Measurements from ENCODE around the gene UROD.
"Not testable (repeated sequence)": the region's sequence is repeated elsewhere in the genome, so short reads cannot be mapped to it uniquely, and the experiment has no call there.

Gene UROD

GRCh38 chr1:45001576-45001975 is 10.5 kb upstream of the UROD start:
- intact Hi-C loops (cut with micrococcal nuclease); H3K27me3 Mint-ChIP-seq; H3K9me3 Mint-ChIP-seq; H3K4me3 Mint-ChIP-seq: not testable (repeated sequence)
- Mint-ChIP-seq H3K27ac (peak overlapping the region; percentile 87), H3K4me1 (ENCODE audit: low read depth) (peaks cover 27% of the 10 kb centered on the region), H3K36me3 (ENCODE audit: low read depth) (peaks cover 52% of the 10 kb centered on the region)

DNA sequence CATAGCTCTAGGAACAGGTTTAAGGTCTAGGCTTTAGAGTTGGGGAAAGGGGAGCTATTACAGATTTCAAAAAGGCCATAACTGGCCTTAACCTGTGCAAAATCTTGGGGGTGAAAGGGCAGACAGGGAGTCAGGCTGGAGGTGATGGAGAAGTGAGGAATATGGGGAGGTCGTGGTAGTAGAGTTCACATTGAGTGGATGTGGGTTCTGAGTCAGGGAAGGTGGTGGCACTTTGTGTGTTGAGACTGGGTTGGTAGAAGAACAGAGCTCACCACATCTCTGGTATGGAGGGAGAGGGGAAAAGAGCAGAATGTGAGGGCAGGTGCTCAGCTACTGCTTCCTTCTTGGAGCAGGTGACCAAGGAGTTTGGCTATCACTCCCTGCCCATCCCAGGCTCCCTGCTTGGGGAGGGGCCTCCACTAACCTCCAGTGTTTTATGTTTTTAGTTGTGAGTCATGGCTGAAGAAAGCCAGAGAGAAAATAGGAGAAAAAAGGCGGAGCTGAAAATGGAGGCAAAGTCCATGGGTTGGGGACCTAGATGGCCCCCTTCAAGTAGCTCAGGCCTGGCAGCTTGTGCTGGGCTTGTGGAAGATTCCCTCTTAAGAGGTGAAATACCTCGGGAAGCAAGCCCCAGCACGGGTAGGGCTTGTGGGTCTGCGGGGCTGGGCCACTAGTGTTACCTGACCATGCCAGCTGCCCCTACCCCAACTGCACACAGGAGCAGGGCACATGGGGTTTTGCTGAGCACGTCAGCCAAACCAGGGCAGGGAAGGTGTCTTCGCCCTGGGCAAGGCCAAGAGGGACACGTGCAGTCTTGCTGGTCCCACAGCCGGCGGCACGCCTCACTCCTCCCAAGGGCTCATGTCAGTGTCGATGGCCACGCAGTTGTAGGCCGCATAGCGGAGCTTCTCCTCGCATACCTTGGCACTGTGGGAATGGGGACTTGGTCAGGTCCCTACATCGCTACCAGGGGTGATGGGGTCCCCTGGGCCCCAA is 9.1 kb upstream of the UROD start:
- Mint-ChIP-seq H3K9me3 (no peaks in the 10 kb centered on the region), H3K4me1 (ENCODE audit: low read depth) (peaks cover 27% of the 10 kb centered on the region), H3K27me3 (no peaks in the 10 kb centered on the region), H3K27ac (peak overlapping the region; percentile 87), H3K36me3 (ENCODE audit: low read depth) (peaks cover 66% of the 10 kb centered on the region), H3K4me3 (no peak overlapping the region)
- intact Hi-C loops (cut with micrococcal nuclease), result loop anchor here (2.0 kb wide), 1 partner anchor 14 kb away; no protein-coding TSS in a partner anchor

- peaks cover 74% of the 10 kb centered on the region for H3K36me3 Mint-ChIP-seq (ENCODE audit: low read depth)
- H3K27ac Mint-ChIP-seq, result no peak overlapping the region
- intact Hi-C loops (cut with micrococcal nuclease), result loop anchor here (2.0 kb wide), 1 partner anchor 15 kb away; no protein-coding TSS in a partner anchor
- no peak overlapping the region for H3K4me3 Mint-ChIP-seq
- H3K4me1 Mint-ChIP-seq (ENCODE audit: low read depth), result peaks cover 29% of the 10 kb centered on the region
- no peaks in the 10 kb centered on the region for H3K27me3 Mint-ChIP-seq
- no peaks in the 10 kb centered on the region for H3K9me3 Mint-ChIP-seq
These were observed 8.3 kb upstream of the UROD start for GRCh38 chr1:45003741-45004140.

- intact Hi-C loops (cut with micrococcal nuclease), result no loop called here
- Mint-ChIP-seq H3K36me3 (ENCODE audit: low read depth) (peaks cover 80% of the 10 kb centered on the region), H3K9me3 (no peaks in the 10 kb centered on the region), H3K27me3 (no peaks in the 10 kb centered on the region), H3K27ac (no peak overlapping the region), H3K4me3 (no peak overlapping the region), H3K4me1 (ENCODE audit: low read depth) (peaks cover 36% of the 10 kb centered on the region)
These were observed 7.7 kb upstream of the UROD start for GRCh38 chr1:45004281-45004920.

- Mint-ChIP-seq H3K4me3 (no peak overlapping the region), H3K27ac (no peak overlapping the region), H3K9me3 (no peaks in the 10 kb centered on the region), H3K36me3 (ENCODE audit: low read depth) (peaks cover 94% of the 10 kb centered on the region), H3K27me3 (no peaks in the 10 kb centered on the region), H3K4me1 (ENCODE audit: low read depth) (peaks cover 41% of the 10 kb centered on the region)
- intact Hi-C loops (cut with micrococcal nuclease), result no loop called here
These were observed 6.3 kb upstream of the UROD start for GRCh38 chr1:45005761-45006160.

- H3K27ac Mint-ChIP-seq, result no peak overlapping the region
- H3K9me3 Mint-ChIP-seq, result no peaks in the 10 kb centered on the region
- H3K4me3 Mint-ChIP-seq, result no peak overlapping the region
- peaks cover 35% of the 10 kb centered on the region for H3K4me1 Mint-ChIP-seq (ENCODE audit: low read depth)
- peaks cover 85% of the 10 kb centered on the region for H3K36me3 Mint-ChIP-seq (ENCODE audit: low read depth)
- no peaks in the 10 kb centered on the region for H3K27me3 Mint-ChIP-seq
- intact Hi-C loops (cut with micrococcal nuclease), result no loop called here
These were observed 4.7 kb upstream of the UROD start for GRCh38 chr1:45007311-45007710.

GRCh38 chr1:45008076-45008475 is 4.0 kb upstream of the UROD start:
- intact Hi-C loops (cut with micrococcal nuclease), result no loop called here
- peaks cover 36% of the 10 kb centered on the region for H3K4me1 Mint-ChIP-seq (ENCODE audit: low read depth)
- no peaks in the 10 kb centered on the region for H3K27me3 Mint-ChIP-seq
- H3K4me3 Mint-ChIP-seq, result no peak overlapping the region
- peaks cover 83% of the 10 kb centered on the region for H3K36me3 Mint-ChIP-seq (ENCODE audit: low read depth)
- H3K9me3 Mint-ChIP-seq, result no peaks in the 10 kb centered on the region
- no peak overlapping the region for H3K27ac Mint-ChIP-seq

- Mint-ChIP-seq H3K4me3 (no peak overlapping the region), H3K27me3 (no peaks in the 10 kb centered on the region), H3K36me3 (ENCODE audit: low read depth) (peaks cover 79% of the 10 kb centered on the region), H3K4me1 (ENCODE audit: low read depth) (peaks cover 40% of the 10 kb centered on the region), H3K9me3 (no peaks in the 10 kb centered on the region), H3K27ac (no peak overlapping the region)
- intact Hi-C loops (cut with micrococcal nuclease), result no loop called here
These were observed 3.5 kb upstream of the UROD start for GRCh38 chr1:45008516-45008915.

GRCh38 chr1:45009296-45009865 is 2.7 kb upstream of the UROD start:
- intact Hi-C loops (cut with micrococcal nuclease), result no loop called here
- H3K4me1 Mint-ChIP-seq (ENCODE audit: low read depth), result peaks cover 49% of the 10 kb centered on the region
- no peak overlapping the region for H3K27ac Mint-ChIP-seq
- H3K9me3 Mint-ChIP-seq, result no peaks in the 10 kb centered on the region
- peaks cover 79% of the 10 kb centered on the region for H3K36me3 Mint-ChIP-seq (ENCODE audit: low read depth)
- peak overlapping the region; percentile 88 for H3K4me3 Mint-ChIP-seq
- no peaks in the 10 kb centered on the region for H3K27me3 Mint-ChIP-seq

- peaks cover 79% of the 10 kb centered on the region for H3K36me3 Mint-ChIP-seq (ENCODE audit: low read depth)
- H3K27ac Mint-ChIP-seq, result peak overlapping the region; percentile 86
- intact Hi-C loops (cut with micrococcal nuclease), result loop anchor here (5.0 kb wide), 3 partner anchors 233 to 482 kb away; partner anchors contain the start of genes RNU5D-1, RPS8 and TESK2
- peak overlapping the region; percentile 88 for H3K4me3 Mint-ChIP-seq
- H3K4me1 Mint-ChIP-seq (ENCODE audit: low read depth), result peaks cover 55% of the 10 kb centered on the region
- H3K9me3 Mint-ChIP-seq, result no peaks in the 10 kb centered on the region
- H3K27me3 Mint-ChIP-seq, result no peaks in the 10 kb centered on the region
These were observed 1.8 kb upstream of the UROD start for GRCh38 chr1:45009956-45010854.

GRCh38 chr1:45010855-45011811 is 921 bp upstream of the UROD start, which contains the start of gene HECTD3:
Gene HECTD3, minus strand, starts transcription at chr1:45011324. Its CDS starts 67 bp downstream, at chr1:45011257.
- Mint-ChIP-seq H3K27me3 (no peaks in the 10 kb centered on the region), H3K9me3 (no peaks in the 10 kb centered on the region), H3K4me3 (peak within 1 kb of the TSS; percentile 88), H3K36me3 (ENCODE audit: low read depth) (peaks cover 76% of the 10 kb centered on the region), H3K4me1 (ENCODE audit: low read depth) (peaks cover 55% of the 10 kb centered on the region), H3K27ac (peak within 1 kb of the TSS; percentile 86)
- intact Hi-C loops (cut with micrococcal nuclease), result loop anchor here (5.0 kb wide), 3 partner anchors 234 to 481 kb away; partner anchors contain the start of genes RNU5D-1, RPS8 and TESK2

DNA sequence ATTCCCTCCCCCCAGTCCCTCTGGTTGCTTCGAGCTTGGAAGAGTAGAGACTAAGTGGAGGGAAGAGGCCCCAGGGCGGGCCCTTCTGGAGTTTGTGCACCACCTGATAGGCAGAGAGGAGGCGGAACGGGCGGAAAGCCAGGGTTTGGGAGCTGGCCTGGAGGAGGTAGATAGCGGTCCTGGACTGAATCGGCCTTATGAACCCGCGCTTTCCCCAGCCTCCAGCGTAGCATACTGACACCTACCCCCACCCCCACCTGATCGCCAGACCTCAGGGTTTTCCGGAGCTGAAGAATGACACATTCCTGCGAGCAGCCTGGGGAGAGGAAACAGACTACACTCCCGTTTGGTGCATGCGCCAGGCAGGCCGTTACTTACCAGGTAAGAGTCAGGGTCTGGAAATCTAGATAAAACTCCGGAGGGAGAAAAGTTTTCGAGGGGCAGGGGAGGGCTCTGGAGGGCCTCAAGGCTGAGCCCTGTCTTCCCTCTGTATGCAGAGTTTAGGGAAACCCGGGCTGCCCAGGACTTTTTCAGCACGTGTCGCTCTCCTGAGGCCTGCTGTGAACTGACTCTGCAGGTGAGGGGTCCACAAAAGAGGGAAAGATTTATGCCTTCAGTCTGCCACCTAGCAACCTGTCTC is 705 bp downstream of the UROD start:
- Mint-ChIP-seq H3K36me3 (ENCODE audit: low read depth) (peaks cover 60% of the 10 kb centered on the region), H3K27ac (peak overlapping the region; percentile 86), H3K4me3 (peak overlapping the region; percentile 88), H3K27me3 (no peaks in the 10 kb centered on the region), H3K4me1 (ENCODE audit: low read depth) (peaks cover 65% of the 10 kb centered on the region), H3K9me3 (no peaks in the 10 kb centered on the region)
- intact Hi-C loops (cut with micrococcal nuclease), result loop anchor here (1.0 to 5.0 kb wide), 5 partner anchors 235 to 480 kb away; partner anchors contain the start of genes RNU5D-1, RPS8 and TESK2
